ENCODE results near the gene NOTUM.

The NOTUM gene

DNA sequence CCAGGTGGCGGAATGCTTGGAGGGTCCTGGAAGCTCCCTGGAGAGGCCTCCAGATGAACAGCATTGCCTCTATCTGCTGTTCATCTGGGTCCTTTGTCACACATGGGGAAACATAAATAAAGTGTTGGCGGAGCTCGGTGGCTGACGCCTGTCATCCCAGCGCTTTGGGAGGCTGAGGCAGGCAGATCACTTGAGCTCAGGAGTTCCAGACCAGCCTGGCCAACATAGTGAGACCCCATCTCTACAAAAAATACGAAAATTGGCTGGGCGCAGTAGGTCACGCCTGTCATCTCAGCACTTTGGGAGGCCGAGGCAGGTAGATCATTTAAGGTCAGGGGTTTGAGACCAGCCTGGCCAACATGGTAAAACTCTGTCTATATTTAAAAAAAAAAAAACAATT is 16.1 kb downstream of the NOTUM start:
- Mint-ChIP-seq H3K4me1 (ENCODE audit: low read depth) (no peaks in the 10 kb centered on the region), H3K4me3 (no peak overlapping the region), H3K27ac (no peak overlapping the region), H3K36me3 (ENCODE audit: low read depth) (no peaks in the 10 kb centered on the region), H3K9me3 (no peaks in the 10 kb centered on the region), H3K27me3 (peaks cover 5% of the 10 kb centered on the region)

DNA sequence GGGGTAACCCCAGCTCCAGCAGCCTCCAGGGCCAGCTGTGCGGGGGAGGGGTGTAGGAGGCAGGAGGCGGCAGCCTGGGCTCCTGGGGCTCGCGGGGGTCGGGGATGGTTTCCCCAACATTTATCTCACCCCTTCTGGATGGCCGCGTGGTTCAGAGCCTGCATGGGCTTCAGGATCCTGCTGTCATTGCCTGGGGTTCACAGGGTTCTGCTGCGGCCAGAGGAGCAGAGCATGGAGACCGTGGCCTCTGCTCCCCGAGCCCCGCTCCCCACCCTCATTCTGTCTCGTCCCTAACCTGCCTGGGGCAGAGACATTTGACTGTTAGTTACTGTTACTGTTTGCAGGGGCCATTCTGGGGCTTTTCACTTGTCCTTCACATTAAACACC is 18.8 kb downstream of the NOTUM start:
- peaks cover 11% of the 10 kb centered on the region for H3K4me1 Mint-ChIP-seq (ENCODE audit: low read depth)
- no peak overlapping the region for H3K4me3 Mint-ChIP-seq
- no peak overlapping the region for H3K27ac Mint-ChIP-seq
- H3K27me3 Mint-ChIP-seq = peaks cover 5% of the 10 kb centered on the region
- H3K9me3 Mint-ChIP-seq = no peaks in the 10 kb centered on the region
- H3K36me3 Mint-ChIP-seq (ENCODE audit: low read depth) = no peaks in the 10 kb centered on the region

DNA sequence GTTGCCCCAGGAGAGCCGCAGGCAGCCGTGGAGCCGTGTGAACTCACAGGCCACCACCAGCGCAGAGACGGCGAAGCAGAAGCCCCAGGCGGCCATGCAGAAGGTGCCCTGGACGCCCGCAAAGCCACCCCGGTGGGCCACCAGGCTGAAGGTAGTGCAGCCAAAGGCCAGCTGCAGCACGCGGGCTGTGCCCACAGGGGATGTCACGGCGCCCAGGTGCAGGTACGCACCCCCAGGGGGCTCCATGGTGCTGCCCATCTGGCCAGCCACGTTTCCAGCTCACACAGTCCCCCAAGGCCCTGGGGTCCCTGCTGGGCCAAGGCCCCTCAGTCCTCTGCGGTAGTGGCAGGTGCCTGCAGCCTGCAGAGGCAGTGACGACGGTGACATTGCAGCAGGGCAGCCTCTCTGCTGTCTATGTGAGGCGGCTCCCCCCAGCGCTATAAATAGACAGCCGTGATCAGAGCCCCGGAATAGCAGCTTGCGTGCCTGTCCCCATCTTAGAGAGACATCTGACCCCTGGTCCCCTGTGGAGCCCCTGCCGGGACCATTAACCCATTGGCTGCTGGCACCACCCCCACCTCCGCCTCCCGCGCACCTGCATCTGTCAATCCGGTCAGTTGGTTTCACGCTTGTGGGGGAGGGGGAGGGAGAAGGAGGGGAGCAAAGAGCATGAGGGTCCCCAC is 19.4 kb downstream of the NOTUM start:
- no peaks in the 10 kb centered on the region for H3K9me3 Mint-ChIP-seq
- no peaks in the 10 kb centered on the region for H3K36me3 Mint-ChIP-seq (ENCODE audit: low read depth)
- peaks cover 5% of the 10 kb centered on the region for H3K27me3 Mint-ChIP-seq
- H3K27ac Mint-ChIP-seq = no peak overlapping the region
- H3K4me3 Mint-ChIP-seq = no peak overlapping the region
- peaks cover 12% of the 10 kb centered on the region for H3K4me1 Mint-ChIP-seq (ENCODE audit: low read depth)

DNA sequence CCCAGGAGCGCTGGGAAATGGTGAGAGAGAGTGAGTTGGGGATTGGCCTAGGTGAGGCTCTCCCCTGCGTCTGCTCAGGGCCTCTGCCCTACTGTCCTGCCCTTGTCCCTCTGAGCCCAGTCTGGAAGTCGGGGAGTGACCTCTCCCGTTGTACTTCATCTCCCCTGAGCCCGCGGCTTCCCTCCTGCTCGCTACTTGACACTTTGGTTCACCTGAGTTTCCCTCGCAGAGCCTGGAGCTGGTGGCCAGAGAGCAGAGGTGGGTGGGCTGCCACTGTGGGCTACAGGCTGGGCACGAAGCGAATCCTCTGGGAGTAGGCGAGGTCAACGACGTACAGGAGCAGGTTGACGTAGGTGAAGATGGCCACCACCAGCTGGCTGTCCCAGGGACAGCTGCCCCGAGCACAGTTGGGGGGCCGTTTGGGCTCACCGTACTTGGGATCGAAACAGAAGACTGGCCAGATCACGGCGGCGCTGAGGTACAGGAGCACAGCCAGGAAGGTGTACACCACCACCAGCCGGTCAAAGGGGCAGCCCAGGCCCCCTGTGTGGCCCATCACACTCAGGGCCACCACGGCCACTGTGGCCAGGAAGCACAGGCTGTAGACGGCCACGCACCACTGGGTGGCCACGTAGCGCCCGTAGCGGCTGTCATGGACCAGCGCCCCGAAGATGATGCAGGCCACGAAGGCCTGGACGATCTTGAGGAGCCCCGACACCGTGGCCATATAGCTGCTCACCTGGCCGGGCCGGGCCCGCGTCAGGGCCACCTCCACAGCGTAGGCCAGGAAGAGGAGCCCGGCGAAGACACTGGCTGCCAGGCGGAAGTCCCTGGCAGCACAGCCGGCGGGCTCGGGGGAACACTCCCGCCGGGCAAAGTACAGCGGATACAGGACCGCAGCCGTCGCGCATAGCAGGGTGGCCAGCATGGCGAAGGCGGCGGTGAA is 20.2 kb downstream of the NOTUM start:
- Mint-ChIP-seq H3K4me1 (ENCODE audit: low read depth) (peaks cover 16% of the 10 kb centered on the region), H3K4me3 (no peak overlapping the region), H3K27ac (no peak overlapping the region), H3K27me3 (peaks cover 5% of the 10 kb centered on the region), H3K9me3 (no peaks in the 10 kb centered on the region), H3K36me3 (ENCODE audit: low read depth) (peaks cover 3% of the 10 kb centered on the region)

DNA sequence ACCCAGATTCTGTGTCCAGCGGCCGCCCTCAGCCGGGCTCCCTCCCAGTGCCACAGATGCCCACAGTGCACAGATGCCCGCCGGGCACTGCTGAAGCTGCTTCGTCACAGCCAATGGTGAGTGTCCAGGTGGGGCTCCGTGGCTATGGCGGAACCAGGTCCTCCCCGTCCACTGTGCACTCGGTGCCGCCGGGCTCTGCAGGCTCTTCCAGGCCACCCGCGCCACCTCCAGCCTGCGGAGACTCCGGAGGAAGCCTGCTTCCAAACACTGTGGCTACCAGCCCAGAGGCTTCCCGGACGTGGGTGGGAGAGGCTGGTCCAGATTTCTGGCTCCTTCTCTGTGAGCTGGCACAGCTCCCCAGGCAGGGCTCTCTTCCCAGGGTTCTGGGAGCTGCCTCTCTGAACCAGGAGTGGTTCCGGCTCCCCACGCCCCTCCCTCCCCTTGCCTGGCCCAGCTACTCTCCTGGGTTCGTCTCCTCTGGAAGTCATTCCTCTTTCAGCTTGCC is 21.1 kb downstream of the NOTUM start:
- Mint-ChIP-seq H3K27me3 (peaks cover 5% of the 10 kb centered on the region), H3K36me3 (ENCODE audit: low read depth) (peaks cover 6% of the 10 kb centered on the region), H3K4me1 (ENCODE audit: low read depth) (peaks cover 21% of the 10 kb centered on the region), H3K9me3 (no peaks in the 10 kb centered on the region), H3K4me3 (no peak overlapping the region), H3K27ac (no peak overlapping the region)

DNA sequence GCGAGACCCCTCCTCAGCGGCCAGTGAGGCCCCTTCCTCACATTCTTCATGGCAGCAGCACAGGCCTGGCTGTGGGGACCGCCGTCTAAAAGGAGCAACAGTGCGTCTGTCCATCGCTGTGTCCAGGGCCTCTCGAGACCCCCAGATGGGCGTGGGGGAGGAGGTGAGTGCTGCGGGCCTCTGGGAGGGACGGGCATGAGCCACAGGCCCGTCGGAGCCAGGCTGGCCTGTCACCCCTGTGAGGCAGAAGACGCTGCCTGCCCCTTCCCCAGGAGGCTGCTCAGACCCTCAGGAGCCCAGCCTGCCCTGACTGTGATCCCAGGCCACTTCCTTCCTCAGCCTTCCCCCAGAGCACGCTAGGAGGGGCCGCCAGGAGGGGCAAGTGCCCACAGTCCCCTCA is 21.8 kb downstream of the NOTUM start:
- H3K4me3 Mint-ChIP-seq = no peak overlapping the region
- no peaks in the 10 kb centered on the region for H3K9me3 Mint-ChIP-seq
- H3K27ac Mint-ChIP-seq = no peak overlapping the region

DNA sequence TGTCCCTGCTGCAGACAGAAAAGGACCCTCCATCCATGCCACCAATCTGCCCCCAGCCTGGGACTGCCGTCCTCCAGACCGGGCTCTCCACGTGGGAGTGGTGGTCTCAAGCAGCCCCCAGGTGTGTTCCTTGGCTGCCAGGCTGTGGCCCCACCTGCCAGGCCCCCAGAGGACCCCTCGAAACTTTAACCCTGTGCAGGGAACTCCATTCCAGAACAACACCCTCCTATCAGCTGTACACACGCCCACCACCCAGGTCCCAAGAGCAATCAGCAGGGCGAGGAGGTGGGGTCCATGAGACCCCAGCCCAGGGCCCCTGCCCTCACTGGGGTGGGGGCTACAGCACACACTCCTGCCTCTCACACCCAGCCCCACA is 25.3 kb downstream of the NOTUM start:
- Mint-ChIP-seq H3K4me3 (peak overlapping the region; percentile 90), H3K27ac (peak overlapping the region; percentile 93), H3K9me3 (no peaks in the 10 kb centered on the region), H3K36me3 (ENCODE audit: low read depth) (peaks cover 19% of the 10 kb centered on the region), H3K27me3 (peaks cover 5% of the 10 kb centered on the region), H3K4me1 (ENCODE audit: low read depth) (peaks cover 37% of the 10 kb centered on the region)

More for the DNA sequence above, 21.8 kb downstream of the NOTUM start:
- Mint-ChIP-seq H3K36me3 (ENCODE audit: low read depth) (peaks cover 6% of the 10 kb centered on the region), H3K4me1 (ENCODE audit: low read depth) (peaks cover 22% of the 10 kb centered on the region), H3K27me3 (peaks cover 5% of the 10 kb centered on the region)

DNA sequence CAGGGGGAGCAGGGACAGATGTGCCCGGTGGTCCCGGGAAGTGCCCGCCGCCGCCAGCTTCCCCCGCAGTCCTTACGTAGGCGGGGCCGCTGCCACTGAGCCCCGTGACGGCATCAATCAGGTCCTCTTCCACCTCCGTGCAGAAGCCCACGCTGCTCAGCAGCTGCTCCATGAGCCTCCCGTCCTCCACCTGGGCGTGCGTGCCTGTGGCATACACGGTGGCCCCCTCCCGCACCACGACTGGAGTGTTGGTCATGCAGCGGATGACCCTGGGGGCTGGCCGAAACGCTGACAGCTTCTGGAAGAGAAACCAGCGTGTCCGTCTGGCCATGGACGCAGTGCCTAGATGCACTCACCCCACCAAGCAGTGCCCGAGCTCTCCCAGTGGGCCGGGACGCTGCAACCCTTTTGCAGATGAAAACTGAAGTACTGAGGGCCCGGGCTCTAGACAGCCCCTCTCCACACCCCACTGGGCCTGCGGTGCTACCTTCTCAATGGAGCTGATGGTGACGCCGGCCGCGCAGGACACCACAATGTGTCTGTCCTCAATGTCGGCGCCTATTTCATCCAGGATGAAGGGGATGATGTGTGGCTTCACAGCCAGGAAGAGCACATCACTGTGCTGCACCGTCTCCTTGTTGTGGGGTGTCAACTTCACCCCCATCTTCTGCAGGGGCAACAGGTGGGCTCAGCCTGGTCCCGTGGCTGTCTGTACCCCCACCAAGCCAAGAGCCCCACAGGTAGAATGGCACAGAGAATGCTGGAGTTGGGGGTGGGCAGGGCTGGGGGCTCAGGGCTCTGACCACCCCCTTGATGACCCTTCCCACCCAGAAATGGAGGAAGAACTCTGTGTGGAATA is 25.9 kb downstream of the NOTUM start:
- Mint-ChIP-seq H3K27me3 (no peaks in the 10 kb centered on the region), H3K9me3 (no peaks in the 10 kb centered on the region), H3K27ac (no peak overlapping the region), H3K36me3 (ENCODE audit: low read depth) (peaks cover 19% of the 10 kb centered on the region), H3K4me1 (ENCODE audit: low read depth) (peaks cover 40% of the 10 kb centered on the region), H3K4me3 (peak overlapping the region; percentile 90)

DNA sequence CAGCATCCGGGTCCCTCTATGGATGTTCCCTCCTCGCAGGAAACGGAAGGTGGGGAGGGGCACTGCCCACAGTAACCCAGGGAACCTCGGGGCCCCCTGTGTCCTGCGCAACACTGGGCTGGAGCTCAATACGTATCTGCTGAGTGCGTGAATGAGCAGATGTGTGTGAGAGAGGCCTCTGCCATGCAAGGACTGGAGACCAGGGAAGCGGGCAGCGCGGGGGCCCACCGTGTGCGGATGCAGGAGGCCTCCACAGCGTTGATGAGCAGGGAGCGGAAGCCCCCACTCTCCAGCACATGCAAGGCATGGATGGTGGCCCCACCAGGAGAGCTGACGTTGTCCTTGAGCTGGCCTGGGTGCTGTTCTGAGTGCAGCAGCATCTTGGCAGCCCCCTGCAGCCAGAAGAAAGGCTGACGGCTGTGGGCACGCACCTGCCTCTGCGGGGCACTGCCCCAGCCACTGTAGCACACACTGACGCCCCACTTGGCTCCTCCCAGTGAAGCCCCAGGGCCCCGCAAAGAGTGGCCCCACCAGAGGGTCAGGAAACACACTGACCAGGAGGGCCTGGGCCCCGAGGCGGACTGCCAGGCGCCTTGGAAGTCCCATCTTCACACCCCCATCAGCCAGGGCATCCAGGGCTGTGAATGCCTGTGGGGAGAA is 26.8 kb downstream of the NOTUM start:
- Mint-ChIP-seq H3K36me3 (ENCODE audit: low read depth) (peaks cover 19% of the 10 kb centered on the region), H3K27me3 (peaks cover under 1% of the 10 kb centered on the region), H3K27ac (no peak overlapping the region), H3K4me3 (no peak overlapping the region), H3K4me1 (ENCODE audit: low read depth) (peaks cover 40% of the 10 kb centered on the region), H3K9me3 (no peaks in the 10 kb centered on the region)

DNA sequence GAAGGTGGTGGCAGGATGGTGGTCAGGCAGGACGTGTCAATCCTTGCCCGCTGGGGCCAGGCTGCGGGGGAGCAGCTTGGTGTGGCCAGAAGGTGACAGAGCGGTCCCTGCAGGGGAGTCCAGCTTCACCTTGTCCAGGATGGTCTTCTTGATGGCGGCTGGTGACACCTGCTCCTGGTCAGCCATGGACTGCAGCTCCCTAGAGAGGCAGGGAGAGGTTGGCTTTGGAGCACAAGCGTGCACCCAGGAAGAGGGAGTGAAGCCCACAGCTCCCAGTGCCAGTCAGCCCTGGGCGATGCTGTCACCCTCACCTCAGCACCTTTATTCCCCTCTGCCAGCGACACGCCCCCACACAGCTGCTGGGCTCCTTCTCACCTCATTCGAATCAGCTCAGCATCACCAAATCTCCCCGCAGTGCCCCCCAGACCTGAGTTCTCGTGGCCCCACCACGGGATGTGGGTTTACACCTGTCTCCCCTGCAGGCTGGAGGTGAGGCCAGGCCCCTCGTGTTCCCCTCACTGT is 27.7 kb downstream of the NOTUM start:
- Mint-ChIP-seq H3K4me3 (no peak overlapping the region), H3K36me3 (ENCODE audit: low read depth) (peaks cover 19% of the 10 kb centered on the region), H3K27ac (no peak overlapping the region), H3K9me3 (no peaks in the 10 kb centered on the region), H3K27me3 (peaks cover 4% of the 10 kb centered on the region), H3K4me1 (ENCODE audit: low read depth) (peaks cover 38% of the 10 kb centered on the region)

DNA sequence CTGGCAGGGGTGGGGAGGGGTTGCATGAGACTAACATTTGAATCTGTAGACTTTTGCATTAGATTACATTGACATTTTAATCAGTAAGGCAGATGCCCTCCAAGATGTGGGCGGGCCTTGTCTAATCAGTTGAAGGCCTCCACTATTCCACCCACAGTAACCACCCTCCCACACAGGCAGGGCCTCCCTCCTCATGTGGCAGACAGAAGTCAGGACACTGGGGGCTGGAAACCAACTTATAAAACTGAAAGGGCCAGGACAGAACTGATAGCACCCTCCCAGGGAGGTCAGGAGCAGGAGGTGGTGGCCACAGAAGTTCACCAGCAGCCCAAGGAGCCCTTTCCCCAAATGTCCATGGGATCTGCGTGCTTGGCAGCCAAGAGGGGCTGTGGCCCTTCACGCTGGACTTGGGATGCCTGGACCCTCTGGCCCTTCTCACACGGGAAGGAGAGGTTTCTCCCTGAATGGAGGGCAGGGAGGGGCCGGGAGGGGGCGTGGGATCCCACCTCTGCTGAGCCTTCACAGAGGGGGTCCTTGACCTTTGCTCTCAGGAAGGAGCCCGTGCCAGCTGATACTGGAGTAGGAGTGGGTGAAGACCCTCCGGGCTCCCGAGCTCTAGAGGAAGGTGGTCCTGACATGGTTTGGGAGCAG is 28.5 kb downstream of the NOTUM start:
- Mint-ChIP-seq H3K27ac (no peak overlapping the region), H3K27me3 (peaks cover 4% of the 10 kb centered on the region), H3K4me3 (no peak overlapping the region)

DNA sequence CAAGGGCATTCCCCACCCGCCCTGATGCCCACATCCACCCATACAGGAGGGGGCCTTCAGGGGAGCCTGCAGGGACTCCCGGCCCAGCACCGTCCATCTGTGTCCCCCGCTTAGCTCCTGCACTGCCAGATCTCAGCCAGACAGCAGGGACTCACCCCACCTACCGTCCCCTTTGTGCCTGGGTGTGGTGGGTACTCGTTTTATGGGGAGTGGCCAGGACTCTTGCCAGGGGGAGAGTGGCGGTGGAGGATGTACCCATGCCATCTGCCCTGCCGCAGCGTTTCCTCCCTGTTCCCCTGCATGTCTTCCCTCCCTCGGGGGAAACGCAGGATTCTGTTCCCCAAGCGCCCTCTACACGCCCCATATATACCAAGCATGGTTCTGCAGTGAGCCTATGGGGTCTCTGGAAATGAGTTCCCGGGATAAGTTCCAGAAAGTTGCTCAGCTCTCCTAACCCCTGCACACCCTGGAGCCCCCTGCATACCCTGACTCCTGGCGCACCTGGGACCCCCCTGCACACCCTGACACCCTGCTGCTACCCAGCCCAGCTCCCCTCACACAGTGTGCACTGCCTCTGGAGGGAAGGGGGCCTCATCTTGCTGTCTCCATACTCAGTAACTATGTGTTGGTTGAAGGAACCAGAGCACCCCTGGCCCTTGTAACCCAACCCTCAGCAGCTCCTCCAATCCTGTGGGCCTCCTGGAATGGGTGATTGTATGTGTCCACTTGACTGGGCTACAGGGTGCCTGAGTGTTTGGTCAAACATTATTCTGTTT is 29.2 kb downstream of the NOTUM start:
- Mint-ChIP-seq H3K4me3 (peak overlapping the region; percentile 20), H3K27ac (no peak overlapping the region), H3K9me3 (no peaks in the 10 kb centered on the region), H3K27me3 (peaks cover 4% of the 10 kb centered on the region), H3K4me1 (ENCODE audit: low read depth) (peaks cover 29% of the 10 kb centered on the region), H3K36me3 (ENCODE audit: low read depth) (peaks cover 19% of the 10 kb centered on the region)

More for the DNA sequence above, 28.5 kb downstream of the NOTUM start:
- H3K36me3 Mint-ChIP-seq (ENCODE audit: low read depth) = peaks cover 19% of the 10 kb centered on the region
- peaks cover 30% of the 10 kb centered on the region for H3K4me1 Mint-ChIP-seq (ENCODE audit: low read depth)
- H3K9me3 Mint-ChIP-seq = no peaks in the 10 kb centered on the region

DNA sequence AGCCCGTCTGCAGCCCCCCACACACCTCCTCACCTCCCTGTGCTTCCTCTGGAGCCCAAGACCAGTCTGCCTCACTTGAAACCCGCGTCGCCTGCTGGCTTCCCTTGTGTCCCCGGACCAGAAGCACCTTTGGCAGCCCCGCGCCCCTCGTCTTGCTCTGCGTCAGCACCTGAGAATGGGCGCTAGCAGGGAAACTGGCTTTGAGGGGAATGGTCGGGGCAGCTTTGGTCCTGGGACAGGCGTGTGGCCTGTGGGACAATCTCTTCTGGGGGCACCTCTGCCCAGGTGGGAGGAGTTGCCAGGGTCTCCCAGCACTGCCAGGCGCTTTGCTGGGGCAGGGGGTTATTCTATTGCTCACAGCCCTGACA is 29.8 kb downstream of the NOTUM start:
- Mint-ChIP-seq H3K27ac (no peak overlapping the region), H3K9me3 (no peaks in the 10 kb centered on the region), H3K27me3 (peaks cover 4% of the 10 kb centered on the region), H3K4me3 (no peak overlapping the region), H3K4me1 (ENCODE audit: low read depth) (peaks cover 31% of the 10 kb centered on the region), H3K36me3 (ENCODE audit: low read depth) (peaks cover 19% of the 10 kb centered on the region)

Measured in stimulated activated naive CD8-positive, alpha-beta T cell treated with anti-CD3 and anti-CD28 coated beads, Interleukin-15, Interleukin-2, amounts not matched to agents 100 ng/mL and 50 ng/mL, for 24 hours (primary cell).